ENCODE measurements around the gene OR7G1.
A peak's percentile ranks its signal among the peaks of the same experiment; 100 is the strongest.

The OR7G1 gene, protein sequence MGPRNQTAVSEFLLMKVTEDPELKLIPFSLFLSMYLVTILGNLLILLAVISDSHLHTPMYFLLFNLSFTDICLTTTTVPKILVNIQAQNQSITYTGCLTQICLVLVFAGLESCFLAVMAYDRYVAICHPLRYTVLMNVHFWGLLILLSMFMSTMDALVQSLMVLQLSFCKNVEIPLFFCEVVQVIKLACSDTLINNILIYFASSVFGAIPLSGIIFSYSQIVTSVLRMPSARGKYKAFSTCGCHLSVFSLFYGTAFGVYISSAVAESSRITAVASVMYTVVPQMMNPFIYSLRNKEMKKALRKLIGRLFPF

DNA sequence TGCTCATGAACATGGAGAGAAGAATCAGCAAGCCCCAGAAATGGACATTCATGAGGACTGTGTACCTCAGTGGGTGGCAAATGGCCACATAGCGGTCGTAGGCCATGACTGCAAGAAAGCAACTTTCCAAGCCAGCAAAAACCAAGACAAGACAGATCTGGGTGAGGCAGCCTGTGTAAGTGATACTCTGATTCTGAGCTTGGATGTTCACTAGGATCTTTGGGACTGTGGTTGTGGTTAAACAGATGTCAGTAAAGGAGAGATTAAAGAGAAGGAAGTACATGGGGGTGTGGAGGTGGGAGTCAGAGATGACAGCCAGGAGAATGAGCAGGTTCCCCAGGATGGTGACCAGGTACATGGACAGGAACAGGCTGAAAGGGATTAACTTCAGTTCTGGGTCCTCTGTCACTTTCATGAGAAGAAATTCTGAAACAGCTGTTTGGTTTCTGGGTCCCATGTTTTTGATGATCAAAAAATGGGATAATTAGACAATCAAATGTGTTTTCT, at the start of gene OR7G1:
Gene OR7G1, minus strand, starts transcription at position 457 of the 507 bp plus-strand sequence. Its CDS starts 0 bp downstream, at position 457.
- no peak for DNase-seq

DNA sequence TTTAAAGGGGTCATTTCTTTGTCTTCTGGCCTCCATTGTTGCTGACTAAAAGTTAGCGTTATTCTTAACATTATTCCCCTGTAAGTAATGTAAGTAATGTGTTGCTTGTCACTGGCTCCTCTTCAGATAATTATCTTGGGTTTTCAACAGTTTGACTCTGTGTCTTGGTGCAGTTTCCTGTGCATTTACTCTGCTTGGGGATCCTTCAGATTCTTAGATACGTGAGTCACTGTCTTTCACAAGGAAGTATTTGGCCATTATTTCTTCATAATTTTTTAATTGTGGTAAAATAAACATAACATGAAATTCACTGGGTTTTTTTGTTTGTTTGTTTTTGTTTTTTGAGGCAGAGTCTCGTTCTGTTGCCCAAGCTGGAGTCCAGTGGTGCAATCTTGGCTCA, 49.7 kb upstream of the OR7G1 start:
- DNase-seq, result no peak

DNA sequence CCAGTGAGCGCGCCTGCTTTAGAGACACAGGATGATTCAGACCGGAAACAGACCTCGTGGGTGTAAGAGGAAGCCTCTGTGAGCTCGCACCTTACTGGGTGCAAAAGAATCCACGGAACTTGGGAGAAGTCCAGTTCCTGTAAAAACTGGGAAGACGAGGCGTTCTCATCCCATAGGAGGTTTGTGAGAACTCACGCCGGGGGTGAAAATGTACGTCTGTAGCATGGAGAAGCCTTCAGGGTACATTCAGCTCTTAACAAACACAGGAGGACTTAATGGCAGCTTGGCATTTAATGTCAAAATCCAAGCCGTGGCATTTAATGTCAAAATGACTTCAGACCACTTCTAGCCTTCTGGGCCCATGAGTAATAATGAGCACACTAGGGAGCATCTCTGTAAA, 45.9 kb upstream of the OR7G1 start:
- DNase-seq, result no peak

DNA sequence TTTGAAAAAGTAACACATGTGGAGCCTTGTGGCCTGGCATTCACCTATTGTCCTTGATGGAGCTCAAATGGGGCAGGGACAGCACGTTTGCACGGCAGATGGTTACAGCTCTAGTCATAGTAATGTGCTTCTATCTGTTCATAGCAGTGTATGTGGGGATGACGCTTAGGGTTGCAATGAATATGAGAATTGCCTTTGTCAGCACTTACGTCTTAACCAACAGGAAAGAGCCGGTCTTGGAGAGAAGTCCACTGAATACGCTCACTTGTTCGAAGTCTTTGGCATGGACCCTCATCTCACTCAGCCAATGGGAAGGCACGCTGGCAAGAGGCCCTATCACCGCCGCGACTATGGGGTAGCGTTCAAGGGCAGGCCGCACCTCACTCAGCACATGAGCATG, 44.3 kb upstream of the OR7G1 start:
- no peak for DNase-seq

DNA sequence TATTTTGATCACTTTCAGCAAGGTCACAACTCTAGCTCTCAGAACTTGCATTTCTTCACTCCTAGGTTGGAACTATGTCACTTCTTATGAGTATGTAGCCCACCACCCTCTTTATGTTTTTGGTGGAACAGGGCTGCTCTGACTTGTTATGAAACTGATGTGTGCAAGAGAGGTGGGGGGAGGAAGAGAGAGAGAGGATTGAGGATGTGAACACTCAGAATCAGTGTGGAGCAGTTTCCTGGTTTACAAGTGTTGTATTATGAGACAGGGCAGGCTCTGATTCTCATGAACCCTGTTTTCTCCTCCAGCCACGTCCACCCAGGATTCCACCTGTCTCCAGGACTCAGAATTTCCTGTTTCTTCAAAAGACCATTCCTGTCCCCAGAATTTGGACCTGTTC, 40.7 kb upstream of the OR7G1 start:
- no peak for DNase-seq

DNA sequence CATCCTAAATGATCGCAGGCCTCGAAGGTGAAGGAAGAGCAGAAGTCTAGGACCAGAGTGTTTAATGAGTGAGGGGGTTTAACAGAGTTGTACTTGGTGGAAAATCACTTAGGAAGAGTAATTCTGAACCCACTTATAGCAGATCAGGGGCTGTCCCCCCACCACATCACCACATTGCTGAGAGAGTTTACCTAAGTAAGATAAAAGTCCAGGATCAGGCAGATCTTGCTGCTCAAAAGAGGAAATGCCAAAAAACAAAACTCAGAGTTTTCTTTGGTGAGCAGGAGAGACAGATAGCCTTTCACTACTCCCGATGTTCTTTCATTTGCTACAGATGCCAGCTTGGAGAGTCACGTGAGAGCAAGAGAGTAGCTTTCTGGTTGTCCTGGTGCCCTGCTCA, 40.0 kb upstream of the OR7G1 start:
- DNase-seq, result no peak

DNA sequence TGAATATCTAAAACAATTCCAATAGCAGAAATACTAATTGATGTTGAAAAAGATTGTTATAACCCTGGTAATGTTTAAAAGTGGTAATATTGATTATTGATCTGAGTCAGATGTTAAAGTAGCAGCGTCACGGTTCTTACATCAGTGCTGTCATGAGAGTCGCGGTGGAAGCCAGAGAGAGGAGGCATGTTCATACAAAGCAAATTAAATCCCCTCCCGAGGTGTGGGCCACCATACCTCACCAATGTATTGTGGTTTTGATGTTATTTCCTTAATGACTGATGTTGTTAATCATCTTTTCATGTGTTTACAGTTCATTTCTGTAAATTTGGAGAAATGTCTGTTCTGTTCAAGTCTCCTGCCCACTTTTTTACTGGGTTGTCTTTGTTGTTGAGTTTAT, 35.8 kb upstream of the OR7G1 start:
- no peak for DNase-seq

DNA sequence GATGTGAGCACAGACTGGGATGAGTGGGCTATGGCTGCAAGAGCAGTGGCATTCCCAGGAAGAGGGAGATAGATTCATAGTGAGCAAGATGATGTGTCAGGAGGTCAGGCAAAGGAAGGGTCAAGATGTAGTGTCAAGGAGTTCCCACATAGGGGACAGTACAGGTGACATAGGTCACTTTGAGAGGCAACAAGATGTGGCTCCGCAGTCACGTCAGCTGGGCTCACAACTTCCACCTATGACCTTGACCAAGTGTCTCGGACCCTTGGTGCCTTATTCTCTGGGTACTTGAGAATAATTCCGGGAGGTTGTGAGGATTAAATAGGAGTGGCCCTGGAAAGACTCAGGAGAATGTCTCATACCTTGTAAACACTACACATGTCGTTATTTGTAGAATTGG, 35.1 kb upstream of the OR7G1 start:
- no peak for DNase-seq

DNA sequence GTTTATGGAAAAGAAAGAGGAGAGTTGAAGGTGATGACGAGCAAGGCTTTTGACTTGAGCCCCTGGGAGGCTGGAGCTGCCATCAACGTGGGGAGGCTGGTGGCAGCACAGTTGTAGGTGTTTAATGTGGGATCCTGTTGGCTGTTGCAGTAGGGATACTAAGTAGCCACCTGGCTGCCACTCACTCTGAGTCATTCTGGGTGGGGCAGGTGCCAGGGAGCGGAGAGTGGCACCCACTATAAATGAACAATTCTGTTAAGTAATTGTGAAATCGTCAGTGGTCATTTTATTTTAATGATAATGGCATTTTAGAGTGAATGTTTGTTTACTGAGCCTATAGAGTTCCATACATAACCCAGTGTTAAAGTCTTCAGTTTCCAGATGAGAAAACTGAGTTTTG, 34.4 kb upstream of the OR7G1 start:
- no peak for DNase-seq

DNA sequence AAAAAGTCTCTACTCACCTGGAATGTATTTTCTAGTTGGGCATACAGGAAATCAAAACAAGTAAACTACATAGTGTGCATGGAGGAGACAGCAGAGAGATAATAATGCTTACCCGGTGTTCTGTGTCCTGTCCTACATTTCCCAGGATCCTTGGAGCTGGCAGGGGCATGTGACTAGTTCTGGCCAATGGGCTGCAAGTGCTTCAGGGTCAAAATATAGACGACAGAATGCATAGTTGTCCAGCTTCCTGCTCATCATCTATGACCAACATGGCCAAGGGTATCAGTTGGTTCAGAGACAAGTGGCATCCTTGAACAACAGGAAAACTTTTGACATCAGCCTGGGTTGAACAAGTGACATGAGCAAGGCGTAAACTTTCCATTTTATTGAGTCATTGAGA, 33.1 kb upstream of the OR7G1 start:
- no peak for DNase-seq

DNA sequence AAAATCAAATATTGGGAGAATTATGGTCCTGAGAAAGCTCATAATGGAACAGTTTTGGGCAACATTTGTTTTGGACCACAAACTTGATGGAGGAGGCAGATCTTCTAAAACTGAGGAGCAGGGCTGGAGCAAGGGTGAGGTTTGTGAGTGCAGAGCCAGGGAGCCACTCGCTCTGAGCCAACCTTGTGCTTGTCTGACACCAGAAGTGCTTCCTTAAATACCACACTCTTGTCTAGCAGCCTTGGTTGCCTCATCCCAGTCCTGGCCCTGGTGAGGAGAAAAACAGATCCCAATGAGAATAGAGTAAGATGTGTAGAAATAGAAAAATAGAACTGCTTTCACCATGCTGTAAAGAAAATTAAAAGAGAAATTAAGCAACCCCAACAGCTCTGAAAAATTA, 31.3 kb upstream of the OR7G1 start:
- no peak for DNase-seq

DNA sequence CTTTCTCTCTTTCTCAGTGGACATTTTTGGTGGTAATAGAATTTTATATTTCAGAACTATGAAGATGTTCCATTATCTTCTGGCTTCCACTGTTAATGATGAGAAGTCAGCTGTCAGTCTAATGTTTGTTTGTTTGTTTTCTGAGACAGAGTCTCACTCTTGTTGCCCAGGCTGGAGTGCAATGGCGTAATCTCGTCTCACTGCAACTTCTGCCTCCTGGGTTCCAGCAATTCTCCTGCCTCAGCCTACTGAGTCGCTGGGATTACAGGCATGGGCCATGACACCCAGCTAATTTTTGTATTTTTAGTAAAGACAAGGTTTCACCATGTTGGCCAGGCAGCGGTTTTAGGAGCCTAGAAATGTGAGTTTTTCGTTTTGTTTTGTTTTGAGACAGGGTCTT, 29.4 kb upstream of the OR7G1 start:
- no peak for DNase-seq

DNA sequence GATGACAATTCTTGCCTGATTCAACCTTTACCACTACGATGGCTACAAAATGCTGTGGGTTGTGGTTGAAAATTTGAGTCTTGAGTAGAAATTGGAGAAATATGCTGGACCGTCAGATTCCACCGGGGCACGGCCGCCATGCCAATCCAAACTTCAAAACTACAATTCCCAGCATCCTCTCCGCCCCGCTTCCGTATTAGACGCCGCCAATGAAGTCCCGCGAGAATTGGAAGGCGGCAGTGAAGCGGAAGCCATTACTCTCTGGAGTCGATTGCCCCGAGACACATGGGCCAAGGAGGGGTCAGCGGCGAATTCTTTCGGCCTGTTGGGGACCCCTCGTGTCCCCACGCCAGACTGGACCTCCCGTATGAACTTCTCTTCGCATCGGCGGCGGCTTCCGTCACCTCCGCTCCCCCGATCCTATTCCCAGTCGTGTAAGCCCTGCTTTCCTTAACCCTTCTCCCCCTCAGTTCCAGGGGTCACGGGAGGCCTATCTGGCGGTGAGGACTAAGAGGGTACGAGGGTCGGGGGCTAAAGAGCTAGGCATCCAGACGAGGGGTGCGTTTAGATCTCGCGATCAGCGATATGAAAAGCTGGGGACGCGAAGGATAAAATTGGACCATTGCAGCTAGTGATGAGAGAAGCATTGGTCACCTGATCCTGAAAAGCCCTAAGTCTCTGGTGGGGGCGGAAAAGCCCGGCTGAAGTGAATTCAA, 24.8 kb upstream of the OR7G1 start, which contains the start of gene ZNF317:
Gene ZNF317, plus strand, starts transcription at position 239 of the 716 bp plus-strand sequence. CDS start 15,620 bp downstream, outside the sequence.
- DNase-seq, result peak; percentile 80

DNA sequence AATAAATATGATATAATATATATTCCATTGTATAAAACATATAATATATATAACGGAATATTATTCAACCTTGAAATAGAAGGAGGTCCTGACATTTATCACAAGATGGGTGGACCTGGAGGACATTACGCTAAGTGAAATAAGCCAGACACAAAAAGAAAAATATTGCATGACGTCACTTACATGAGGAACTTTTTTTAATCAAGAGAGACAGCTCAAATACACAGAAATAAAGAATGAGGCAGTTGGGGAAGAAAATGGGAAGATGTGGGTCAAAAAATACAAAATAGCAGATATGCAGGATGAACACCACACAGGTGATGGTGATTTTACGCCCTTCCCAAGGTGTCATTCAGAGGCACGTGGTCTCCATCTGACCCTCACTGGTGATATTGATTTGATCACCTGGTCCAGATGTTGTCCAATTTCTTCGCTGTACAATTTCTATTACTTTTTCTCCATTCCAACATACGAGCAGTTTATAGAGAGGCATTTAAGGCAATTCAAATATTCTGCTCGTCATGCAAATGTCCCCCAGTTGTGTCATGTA, 24.1 kb upstream of the OR7G1 start:
- DNase-seq, result no peak

DNA sequence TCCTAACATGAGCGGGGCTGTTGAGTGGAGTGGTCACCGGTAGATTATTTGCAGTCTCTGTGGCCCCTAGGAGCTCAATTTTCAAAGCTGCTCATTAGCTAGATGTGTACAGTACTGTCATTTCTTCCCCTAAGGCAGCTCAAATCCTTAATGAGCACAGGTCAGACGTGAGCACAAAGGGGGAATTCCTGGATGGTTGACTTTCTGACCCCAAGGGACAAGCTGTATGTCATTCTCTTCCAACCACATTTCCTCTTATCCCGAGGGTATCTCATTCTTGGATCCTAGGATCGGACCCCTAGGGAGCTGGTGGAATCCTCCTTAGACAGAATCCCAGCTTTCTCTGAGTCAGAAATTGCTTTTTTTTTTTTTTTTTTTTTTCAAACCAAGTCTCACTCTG, 16.9 kb upstream of the OR7G1 start:
- no peak for DNase-seq

DNA sequence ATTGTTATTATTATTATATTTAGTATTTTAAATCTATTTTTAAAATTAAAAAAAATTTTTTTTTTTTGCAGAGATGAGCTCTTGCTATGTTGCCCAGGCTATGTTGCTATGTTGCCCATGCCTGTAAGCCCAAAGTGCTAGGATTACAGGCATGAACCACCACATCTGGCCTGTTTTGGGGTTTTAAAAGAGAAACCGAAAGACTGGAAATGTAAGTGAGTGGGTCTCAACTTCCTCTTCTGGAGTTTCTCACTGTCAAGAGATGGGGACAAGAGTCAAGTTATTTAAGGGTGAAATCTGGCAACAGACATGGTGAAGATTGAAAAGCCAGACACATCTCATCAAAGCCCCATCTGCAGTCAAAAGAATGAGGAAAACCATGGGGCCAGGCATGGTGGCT, 15.4 kb upstream of the OR7G1 start:
- DNase-seq, result no peak

DNA sequence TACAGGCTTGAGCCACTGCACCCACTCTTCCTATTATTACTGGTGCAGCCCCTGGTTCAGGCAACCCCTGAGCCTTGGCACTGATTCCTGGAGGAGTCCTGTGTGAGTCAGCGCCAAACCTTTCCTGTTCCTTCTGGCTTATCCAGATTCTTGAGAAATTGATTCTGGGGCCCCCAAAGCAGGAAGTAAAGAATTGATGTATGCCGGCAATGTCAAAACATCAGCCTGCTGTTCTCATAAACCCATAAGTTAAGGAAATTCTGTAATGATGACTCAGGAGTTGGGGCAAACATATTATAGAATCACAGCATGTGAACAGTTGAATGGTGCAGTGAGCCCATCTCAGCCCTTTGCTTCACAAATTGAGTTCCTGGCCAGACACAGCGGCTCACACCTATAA, 12.6 kb upstream of the OR7G1 start:
- DNase-seq, result no peak

DNA sequence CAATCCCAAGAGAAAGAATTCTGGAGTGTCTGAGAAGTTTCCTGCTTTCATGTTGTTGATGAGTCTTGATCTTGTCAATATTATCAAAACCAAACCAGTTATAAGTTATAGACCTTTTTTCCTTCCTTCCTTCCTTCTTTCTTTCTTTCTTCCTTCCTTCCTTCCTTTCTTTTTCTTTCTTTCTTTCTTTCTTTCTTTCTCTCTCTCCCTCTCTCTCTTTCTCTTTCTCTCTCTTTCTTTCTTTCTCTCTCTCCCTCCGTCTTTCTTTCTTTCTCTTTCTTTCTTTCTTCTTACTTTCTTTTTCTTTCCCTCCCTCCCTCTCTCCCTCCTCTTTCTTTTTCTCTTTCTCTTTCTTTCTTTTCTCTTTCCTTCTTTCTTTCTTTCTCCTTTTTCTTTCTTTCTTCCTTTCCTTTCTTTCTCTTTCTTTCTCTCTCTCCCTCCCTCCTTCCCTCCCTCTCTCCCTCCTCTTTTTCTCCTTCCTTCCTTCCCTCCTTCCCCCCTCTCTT, 11.4 kb upstream of the OR7G1 start, which contains the start of gene OR7G3:
Gene OR7G3, minus strand, starts transcription at position 51 of the 506 bp plus-strand sequence. Its CDS starts 0 bp downstream, at position 51.
- DNase-seq, result no peak

DNA sequence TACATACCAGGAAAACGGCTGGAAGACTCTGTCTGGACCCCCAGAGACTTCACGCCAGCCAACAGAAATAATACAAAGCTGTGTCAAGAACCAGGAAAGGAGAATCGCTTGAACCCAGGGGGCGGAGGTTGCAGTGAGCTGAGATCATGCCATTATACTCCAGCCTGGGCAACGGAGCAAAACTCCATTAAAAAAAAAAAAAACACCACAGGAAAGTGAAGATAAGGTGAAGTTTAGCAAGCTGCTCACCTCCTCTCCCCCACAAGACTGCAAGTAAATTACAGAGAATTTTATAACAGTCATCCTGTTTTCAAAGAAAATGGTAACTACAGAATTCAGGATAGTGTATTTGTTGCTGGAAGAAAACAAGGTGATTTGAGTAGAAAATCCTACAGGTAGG, 984 bp upstream of the OR7G1 start:
- no peak for DNase-seq

DNA sequence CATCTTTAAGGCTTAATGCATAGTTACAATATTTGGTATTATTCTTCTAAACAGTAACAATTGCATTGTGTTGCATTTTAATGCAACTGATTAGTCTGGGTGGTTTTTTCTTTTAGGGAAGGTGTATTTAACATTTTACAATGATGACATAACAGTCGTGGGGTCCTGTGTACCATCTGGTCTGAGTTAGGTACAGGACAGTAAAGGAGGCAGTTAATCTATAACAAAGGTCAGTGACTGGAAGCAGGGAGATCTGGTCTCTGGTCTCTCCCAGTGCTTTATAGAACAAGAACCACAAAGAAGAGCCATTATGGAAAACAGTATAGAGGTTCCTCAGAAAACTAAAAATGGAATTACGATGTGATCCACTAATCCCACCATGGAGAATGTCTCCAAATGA, 5.6 kb downstream of the OR7G1 start:
- DNase-seq, result no peak

DNA sequence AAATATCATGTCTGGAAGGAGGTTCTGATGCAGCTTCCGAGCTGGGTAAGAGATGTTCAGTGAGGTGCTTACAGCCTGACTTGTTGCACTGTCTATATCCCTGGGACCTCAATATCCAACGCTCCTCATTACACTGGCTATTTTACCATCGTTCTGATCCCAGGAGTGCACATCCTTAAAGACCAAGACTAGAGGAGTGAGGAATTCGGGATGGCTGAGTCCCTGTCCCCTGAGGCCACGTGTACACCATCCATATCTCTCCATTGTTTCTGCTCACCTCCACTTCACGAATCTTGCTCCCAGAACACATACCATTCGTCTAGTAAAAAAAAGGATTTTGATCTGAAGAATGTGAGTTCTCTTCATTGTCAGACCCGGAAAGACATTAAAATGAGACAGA, 8.2 kb downstream of the OR7G1 start, which contains the start of gene OR7G2:
Gene OR7G2, minus strand, starts transcription at position 101 of the 400 bp plus-strand sequence. CDS start 4,232 bp downstream, outside the sequence.
- DNase-seq, result no peak

DNA sequence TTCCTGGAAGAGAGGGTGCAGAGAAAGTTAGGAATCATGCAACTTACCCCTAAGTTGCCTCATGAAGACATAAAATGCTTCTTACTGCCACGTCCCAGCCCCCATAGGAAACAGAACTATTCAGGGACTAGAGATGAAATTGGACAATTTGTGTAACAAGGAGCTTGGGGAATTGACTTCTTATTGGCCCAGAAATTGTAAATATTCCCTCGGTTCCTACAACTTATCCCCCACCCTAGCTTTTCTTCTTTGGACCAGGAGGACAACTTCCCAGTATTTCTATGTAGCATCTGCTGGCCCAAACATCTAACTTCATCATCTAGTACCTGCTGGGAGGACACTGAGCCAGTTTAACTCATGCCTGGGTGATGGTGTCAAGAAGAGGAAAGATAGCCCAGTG, 28.8 kb downstream of the OR7G1 start, which contains the start of gene OR1M1:
Gene OR1M1, plus strand, starts transcription at position 301 of the 400 bp plus-strand sequence. CDS start 6,184 bp downstream, outside the sequence.
- DNase-seq, result no peak

DNA sequence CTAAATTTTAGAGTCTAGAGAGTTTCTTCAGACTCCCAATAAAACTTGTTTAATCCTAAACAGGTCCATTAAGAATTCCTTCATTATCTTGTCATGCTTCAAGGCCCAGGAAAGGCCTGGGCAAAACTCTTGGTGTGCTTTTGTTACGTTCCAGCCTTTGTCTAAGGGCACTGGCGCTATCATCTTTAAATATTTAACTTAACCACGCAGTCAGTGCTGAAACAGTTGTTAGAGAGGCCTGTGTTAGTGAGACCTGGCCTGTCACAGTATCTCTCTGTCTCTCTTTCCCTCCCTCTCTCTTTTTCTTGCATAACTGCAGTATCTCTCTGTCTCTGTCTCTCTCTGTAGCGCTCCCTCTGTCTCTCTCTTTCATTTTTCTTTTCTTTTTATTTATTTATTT, 36.9 kb downstream of the OR7G1 start:
- DNase-seq, result no peak
